DMS114 treated with DMSO at 0.1 percent for 48 hours (cell line): ENCODE measurements around the gene TPRG1.
A peak's percentile ranks its signal among the peaks of the same experiment; 100 is the strongest.

ENCODE experiments used
- DNase-seq: peaks from one replicate; lab custom pipeline; 2025; ENCODE audit not compliant: unreplicated experiment; lab: John Stamatoyannopoulos, UW

The TPRG1 gene

DNA sequence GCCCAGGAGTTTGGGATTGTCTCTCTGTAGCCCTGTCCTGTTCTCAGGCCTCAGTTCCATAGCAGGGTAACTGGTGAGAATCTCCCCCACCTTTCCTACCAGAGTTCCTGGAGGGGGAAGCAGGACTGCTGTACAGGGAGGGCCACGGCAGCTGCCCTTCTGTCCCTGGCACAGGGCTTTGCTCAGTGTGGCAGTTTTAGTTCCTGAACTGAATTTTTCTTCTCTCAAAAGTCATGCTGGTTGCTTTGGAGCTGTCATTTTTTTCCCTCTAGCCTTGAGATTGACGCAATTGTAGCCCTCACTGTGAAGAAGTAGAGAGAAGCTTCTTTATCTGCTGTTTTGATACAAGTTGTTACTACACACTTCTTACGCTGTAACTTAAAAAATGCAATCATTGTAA lies 55.5 kb downstream of the TPRG1 start:
- no peak for DNase-seq

DNA sequence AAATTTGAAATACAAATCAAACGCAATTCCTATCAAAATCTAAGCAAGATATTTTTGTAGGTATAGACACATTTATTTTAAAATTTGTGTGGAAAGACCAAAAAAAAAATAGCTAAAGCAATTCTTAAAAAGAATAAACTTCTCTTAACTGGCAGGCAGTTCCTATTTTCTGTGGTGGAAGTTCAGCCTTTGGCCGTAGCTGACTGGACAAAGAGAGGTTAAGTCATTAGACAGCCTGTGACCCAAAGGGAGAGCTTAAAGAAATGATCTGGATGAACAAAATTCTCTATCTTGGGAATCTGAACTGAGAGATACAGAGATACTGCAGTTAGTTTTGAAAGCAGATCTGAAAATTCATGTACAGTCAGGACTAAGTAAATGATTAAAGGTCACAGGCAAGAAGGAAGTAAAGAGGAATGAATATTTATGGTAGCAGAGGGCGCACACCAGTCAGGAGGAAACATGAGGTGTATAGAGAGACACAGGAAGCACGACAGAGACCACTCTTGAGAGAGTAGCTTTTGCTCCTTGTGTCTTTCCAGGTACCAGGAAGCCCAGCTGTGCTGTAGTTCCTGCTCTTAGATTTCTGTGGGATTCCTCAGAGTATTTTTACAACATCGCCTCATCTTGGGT lies 57.5 kb downstream of the TPRG1 start:
- DNase-seq: no peak

DNA sequence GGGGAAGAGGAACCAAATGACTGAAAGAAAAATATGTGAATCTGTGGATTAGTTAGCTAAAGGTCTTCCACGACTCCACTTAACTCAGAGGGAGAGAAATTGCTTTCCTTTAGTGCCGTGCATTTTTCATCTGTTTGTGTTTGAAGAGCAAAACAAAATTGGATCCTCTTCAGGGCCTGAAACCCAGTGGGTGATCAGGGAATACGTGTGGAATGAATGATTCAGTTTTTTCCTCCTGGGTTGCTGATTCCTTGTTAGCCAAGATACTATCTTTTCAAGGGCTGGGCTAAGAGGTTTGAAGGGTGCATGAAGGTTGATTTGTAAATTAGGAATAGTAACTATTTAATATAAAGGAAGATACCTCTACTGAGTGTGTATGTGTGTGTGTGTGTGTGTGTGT lies 61.0 kb downstream of the TPRG1 start:
- no peak for DNase-seq

GRCh38 chr3:189233225-189233858 lies 61.6 kb downstream of the TPRG1 start:
- peak; percentile 52 for DNase-seq

DNA sequence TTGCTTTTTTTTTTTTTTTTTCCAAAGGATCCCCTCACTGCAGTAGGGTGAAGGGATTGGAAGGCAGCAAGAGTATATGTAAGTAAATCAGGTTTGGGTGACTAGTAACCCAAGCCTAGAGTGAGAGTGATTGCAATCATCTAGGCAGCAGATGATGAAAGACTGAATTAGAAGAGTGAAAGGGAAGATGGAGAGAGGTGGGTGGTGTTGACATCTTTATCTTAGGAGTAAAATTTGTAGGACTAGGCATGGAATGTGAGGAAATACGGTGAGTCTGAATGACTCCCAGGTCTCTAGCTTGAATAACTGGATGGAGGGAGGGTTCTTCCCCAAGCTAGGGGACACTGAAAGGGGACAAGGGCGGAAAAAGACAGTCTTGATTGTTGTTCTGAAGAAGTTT lies 63.4 kb downstream of the TPRG1 start:
- no peak for DNase-seq

DNA sequence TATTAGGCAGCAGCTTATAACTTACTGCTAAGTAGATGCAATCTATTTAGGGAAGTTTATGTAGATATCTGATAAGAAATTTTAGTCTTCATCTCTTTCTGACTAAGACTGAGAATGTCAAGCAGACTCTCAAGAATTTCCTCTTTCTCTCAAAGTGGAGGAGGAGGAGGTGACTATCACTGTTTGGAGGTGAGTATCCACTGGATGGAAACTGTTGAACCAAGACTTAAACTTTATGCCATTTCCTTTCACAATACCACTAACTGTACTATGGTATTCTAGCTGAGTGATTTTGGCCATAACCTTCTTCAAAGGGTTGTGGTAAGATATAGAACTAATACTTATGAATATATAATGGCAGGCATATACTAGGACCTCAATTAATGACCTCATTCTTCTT lies 64.6 kb downstream of the TPRG1 start:
- DNase-seq: no peak

DNA sequence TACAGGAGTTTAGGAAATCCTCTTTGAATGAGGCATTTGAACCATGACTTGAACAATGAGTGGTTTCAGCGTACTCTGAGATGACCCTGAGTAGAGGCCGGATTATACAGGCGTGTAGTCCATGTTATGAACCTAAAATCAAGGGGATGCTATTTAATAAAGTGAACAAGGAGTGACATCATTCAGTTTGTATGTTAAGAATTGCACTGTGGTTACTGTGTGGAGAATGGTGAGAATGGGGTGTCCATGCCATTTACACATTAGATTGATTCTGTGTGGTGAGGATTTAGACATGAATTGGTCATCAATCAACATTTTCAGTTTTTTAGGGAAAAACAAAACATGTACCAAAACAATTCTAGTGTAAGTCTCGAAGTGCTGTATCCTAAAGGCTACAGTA lies 65.8 kb downstream of the TPRG1 start:
- DNase-seq: no peak

DNA sequence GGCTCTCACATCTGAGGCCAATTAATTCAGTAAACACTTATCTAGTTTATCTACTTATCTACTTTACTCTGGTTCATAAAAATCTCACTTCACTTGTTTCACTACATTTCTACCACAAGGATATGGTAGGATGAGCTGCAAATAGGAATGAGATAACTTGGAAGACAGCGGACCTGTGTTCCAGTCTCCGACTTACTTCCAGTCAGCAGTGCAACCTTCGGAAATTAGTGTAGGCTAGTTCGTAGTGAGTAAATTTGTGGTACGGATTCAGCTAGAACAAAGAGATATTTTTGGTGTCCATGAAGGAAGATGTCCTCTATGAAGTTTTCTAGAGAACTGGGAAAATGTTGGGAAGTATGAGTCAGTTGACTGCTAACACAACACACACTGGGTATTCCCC lies 66.3 kb downstream of the TPRG1 start:
- no peak for DNase-seq

- no peak for DNase-seq
Measured at GRCh38 chr3:189239616-189240015, 67.8 kb downstream of the TPRG1 start.

GRCh38 chr3:189249987-189250386 lies 78.2 kb downstream of the TPRG1 start:
- no peak for DNase-seq

DNA sequence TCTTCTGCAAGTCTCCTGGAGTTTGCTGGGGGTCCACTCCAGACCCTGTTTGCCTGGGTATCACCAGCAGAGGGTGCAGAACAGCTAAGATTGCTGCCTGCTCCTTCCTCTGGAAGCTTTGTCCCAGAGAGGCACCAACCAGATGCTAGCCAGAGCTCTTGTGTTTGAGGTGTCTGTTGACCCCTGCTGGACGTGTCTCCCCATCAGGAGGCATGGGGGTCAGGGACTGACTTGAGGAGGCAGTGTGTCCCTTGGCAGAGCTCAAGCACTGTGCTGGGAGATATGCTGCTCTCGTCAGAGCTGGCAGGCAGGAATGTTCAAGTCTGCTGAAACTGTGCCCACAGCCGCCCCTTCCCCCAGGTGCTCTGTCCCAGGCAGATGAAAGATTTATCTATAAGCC lies 86.5 kb downstream of the TPRG1 start:
- no peak for DNase-seq

- no peak for DNase-seq
Measured at GRCh38 chr3:189260556-189261493, 89.1 kb downstream of the TPRG1 start.

DNA sequence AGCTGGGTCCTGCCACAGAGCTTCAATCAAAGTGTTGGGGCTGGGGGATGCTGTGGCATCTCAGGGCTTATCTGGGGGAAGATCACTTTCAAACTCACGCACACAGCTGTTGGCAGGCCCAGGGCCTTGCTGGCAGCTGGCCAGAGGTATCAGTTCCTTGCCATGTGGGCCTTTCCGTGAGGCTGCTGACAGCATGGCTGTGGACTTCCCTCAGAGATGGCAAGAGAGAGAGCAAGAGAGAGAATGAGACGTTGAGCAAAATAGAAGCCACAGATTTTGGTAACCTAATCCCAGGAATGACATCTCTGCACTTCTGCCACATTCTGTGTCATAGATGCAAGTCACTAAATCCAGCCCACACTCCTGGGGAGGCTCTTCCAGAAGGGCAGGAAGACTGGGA lies 91.0 kb downstream of the TPRG1 start:
- no peak for DNase-seq

GRCh38 chr3:189267981-189268613 lies 96.3 kb downstream of the TPRG1 start:
- no peak for DNase-seq

DNA sequence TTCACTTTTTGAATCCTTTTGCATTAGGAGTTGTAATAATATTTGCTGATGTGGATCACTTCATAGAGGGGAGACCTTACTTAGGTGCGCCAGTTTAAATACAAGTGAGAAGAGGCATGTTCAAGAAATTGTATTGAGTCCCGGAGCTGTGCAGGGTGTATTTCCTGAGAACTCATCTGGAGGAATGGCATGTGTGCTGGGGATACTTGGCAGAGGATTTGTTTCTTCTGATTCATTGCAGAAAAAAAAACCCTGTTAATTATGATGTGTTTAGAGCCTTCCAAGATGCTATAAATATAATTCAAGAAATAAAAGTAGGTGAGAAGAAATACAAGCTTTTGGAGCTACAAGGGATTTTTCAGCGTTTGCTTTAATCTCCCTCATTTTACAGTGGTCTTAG lies 97.6 kb downstream of the TPRG1 start:
- no peak for DNase-seq

GRCh38 chr3:189270248-189270832 lies 98.6 kb downstream of the TPRG1 start:
- peak; percentile 50 for DNase-seq

GRCh38 chr3:189272500-189273119 lies 100.8 kb downstream of the TPRG1 start:
- peak; percentile 3 for DNase-seq

- DNase-seq: no peak
Measured at GRCh38 chr3:189273736-189274135, 102.0 kb downstream of the TPRG1 start.

GRCh38 chr3:189275182-189275581 lies 103.4 kb downstream of the TPRG1 start:
- DNase-seq: no peak

DNA sequence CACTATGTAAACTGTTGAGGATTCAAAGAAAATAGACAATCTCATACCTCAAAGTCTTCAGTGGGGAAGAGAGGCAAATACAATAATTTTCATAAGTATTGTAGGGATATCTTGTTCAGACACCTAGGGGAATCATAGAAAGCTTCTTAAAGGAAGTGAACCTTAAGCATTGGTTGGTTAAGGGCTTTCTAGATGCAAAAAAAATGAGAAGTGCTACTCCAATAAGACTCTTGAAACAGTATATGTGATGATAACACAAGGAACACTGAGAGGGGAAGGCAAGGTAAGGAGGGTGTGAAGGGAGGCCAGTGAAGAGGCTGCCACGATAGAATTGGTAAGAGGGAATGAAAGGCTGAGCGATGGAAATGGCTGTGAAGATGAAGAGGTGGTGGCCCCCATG lies 104.1 kb downstream of the TPRG1 start:
- DNase-seq: no peak
